ENCODE measurements around the gene TSPAN18.
A peak's percentile ranks its signal among the peaks of the same experiment; 100 is the strongest.

The TSPAN18 gene

DNA sequence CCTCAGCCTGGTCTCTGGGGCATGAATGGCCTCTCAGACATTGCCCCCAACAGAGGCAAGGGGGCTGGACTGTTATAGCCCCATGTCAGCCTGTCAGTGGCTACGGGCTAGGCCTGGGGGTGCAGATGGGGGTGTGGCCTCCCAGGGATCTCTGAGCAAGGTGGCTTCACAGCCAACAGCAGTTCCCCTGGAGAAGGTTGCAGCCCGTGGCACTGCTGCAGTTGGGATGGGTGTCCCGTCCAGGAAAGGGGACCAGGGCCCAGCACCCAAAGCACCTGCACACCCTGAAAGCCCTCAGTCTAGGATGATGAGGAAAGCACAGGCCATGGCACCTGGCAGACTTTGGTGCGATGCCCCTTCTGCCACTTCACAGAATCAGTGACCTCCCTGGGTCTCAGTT lies 122.7 kb downstream of the TSPAN18 start:
- Histone ChIP-seq H3K4me3 (ENCODE audit: insufficient read length, low read depth) (no peak overlapping the region), H3K4me1 (ENCODE audit: insufficient read depth, insufficient read length) (peaks cover 35% of the 10 kb centered on the region), H3K27me3 (ENCODE audit: insufficient read depth, insufficient read length) (no peaks in the 10 kb centered on the region), H3K9me3 (ENCODE audit: insufficient read depth, low read length) (peaks cover 13% of the 10 kb centered on the region; the same call in 1 of the 2 replicates), H3K9ac (ENCODE audit: insufficient read length, low read depth) (no peak overlapping the region), H3K36me3 (ENCODE audit: insufficient read depth, insufficient read length, low read length) (peaks cover 56% of the 10 kb centered on the region)
- TF ChIP-seq ZNF274 (IDR thresholded peaks at IDR 0.05; ENCODE audit: low read depth, low read length) (no peak), SUZ12 (IDR thresholded peaks at IDR 0.05; ENCODE audit: extremely low read depth, insufficient read depth, insufficient read length) (no peak), YY1 (IDR thresholded peaks at IDR 0.05; ENCODE audit: insufficient read depth, insufficient read length) (no peak)
- DNase-seq (ENCODE audit: low read depth, low spot score) = no peak

DNA sequence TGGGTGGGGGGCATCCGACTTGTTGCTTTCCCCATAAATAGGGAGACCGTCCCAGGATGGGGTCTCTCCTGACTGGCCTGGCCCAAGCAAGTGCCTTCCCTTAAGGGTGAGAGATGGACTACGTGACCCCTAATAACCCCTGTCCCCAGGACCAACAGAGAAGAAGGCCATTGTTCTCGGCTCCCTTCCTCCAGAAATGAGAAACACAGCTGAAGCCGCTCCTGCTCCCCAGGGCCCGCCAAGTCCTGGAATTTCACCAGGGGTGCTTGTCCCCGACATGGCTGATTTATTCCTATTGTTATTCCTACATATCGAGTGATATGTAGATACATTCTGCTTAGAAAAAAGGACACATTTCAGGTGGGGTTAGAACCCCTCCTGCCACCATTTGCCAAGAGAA lies 123.2 kb downstream of the TSPAN18 start:
- no peak for DNase-seq (ENCODE audit: low read depth, low spot score)
- Histone ChIP-seq H3K9me3 (ENCODE audit: insufficient read depth, low read length) (peaks cover 12% of the 10 kb centered on the region; the same call in 1 of the 2 replicates), H3K4me3 (ENCODE audit: insufficient read length, low read depth) (no peak overlapping the region), H3K9ac (ENCODE audit: insufficient read length, low read depth) (no peak overlapping the region), H3K36me3 (ENCODE audit: insufficient read depth, insufficient read length, low read length) (peaks cover 53% of the 10 kb centered on the region), H3K4me1 (ENCODE audit: insufficient read depth, insufficient read length) (peaks cover 37% of the 10 kb centered on the region), H3K27me3 (ENCODE audit: insufficient read depth, insufficient read length) (no peaks in the 10 kb centered on the region)
- TF ChIP-seq YY1 (IDR thresholded peaks at IDR 0.05; ENCODE audit: insufficient read depth, insufficient read length) (no peak), SUZ12 (IDR thresholded peaks at IDR 0.05; ENCODE audit: extremely low read depth, insufficient read depth, insufficient read length) (no peak), ZNF274 (IDR thresholded peaks at IDR 0.05; ENCODE audit: low read depth, low read length) (no peak)

DNA sequence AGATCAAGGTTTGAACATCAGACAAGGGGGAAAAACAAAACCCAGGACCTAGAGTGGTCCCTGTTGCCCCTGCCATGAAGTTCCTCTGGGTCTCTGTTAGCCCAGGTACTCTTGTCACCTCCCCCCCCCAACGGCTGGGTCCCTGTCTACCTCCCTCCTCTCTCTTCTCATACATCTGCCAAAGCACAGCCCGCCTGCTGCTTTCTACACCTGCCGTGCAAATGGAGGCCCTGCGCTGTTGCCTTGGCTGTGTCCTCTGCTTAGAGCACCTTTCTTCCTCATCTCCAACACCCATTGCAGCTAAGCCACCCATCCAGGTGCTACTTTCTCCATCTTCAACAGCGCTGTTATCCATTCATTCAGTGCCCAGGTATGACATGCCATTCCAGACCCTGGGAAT lies 124.7 kb downstream of the TSPAN18 start:
- no peak for TF ChIP-seq YY1 (IDR thresholded peaks at IDR 0.05; ENCODE audit: insufficient read depth, insufficient read length)
- TF ChIP-seq SUZ12 (IDR thresholded peaks at IDR 0.05; ENCODE audit: extremely low read depth, insufficient read depth, insufficient read length) = no peak
- no peak for TF ChIP-seq ZNF274 (IDR thresholded peaks at IDR 0.05; ENCODE audit: low read depth, low read length)
- DNase-seq (ENCODE audit: low read depth, low spot score) = no peak
- Histone ChIP-seq H3K9me3 (ENCODE audit: insufficient read depth, low read length) (peaks cover 10% of the 10 kb centered on the region; the same call in 1 of the 2 replicates), H3K36me3 (ENCODE audit: insufficient read depth, insufficient read length, low read length) (peaks cover 37% of the 10 kb centered on the region), H3K4me1 (ENCODE audit: insufficient read depth, insufficient read length) (peaks cover 43% of the 10 kb centered on the region), H3K4me3 (ENCODE audit: insufficient read length, low read depth) (no peak overlapping the region), H3K9ac (ENCODE audit: insufficient read length, low read depth) (no peak overlapping the region), H3K27me3 (ENCODE audit: insufficient read depth, insufficient read length) (no peaks in the 10 kb centered on the region)

DNA sequence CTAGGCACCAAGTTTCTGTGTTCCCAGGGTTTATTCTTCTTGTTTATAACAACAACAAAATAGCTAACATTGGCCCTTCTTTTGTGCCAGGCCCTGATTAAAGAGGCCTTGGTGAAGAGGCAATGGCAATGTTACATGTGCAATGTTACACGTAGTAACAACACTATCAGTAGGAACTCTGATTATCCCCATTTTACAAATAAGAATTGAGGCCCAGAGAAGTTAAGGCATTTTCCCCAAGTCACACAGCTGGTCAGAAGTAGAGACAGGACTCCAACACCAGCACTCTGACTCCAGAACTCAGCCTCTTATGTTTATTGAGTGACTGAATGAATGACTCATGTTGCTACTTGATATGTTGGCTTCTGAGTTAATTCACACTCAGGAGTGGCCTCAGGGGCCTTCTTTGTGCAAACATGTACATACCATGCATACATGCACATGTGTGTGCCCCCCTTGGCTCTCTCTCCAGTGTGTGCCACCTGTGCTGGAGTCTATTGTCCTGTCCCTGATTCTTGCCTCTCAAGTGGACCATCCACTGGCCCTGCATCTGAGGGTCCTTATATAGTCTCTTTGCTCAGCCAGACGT lies 125.5 kb downstream of the TSPAN18 start:
- Histone ChIP-seq H3K4me1 (ENCODE audit: insufficient read depth, insufficient read length) (peaks cover 47% of the 10 kb centered on the region), H3K9ac (ENCODE audit: insufficient read length, low read depth) (no peak overlapping the region), H3K27me3 (ENCODE audit: insufficient read depth, insufficient read length) (no peaks in the 10 kb centered on the region), H3K36me3 (ENCODE audit: insufficient read depth, insufficient read length, low read length) (peaks cover 33% of the 10 kb centered on the region), H3K4me3 (ENCODE audit: insufficient read length, low read depth) (no peak overlapping the region), H3K9me3 (ENCODE audit: insufficient read depth, low read length) (peaks cover 2% of the 10 kb centered on the region; the same call in 1 of the 2 replicates)
- no peak for DNase-seq (ENCODE audit: low read depth, low spot score)
- TF ChIP-seq YY1 (IDR thresholded peaks at IDR 0.05; ENCODE audit: insufficient read depth, insufficient read length) = no peak
- no peak for TF ChIP-seq ZNF274 (IDR thresholded peaks at IDR 0.05; ENCODE audit: low read depth, low read length)
- TF ChIP-seq SUZ12 (IDR thresholded peaks at IDR 0.05; ENCODE audit: extremely low read depth, insufficient read depth, insufficient read length) = no peak

DNA sequence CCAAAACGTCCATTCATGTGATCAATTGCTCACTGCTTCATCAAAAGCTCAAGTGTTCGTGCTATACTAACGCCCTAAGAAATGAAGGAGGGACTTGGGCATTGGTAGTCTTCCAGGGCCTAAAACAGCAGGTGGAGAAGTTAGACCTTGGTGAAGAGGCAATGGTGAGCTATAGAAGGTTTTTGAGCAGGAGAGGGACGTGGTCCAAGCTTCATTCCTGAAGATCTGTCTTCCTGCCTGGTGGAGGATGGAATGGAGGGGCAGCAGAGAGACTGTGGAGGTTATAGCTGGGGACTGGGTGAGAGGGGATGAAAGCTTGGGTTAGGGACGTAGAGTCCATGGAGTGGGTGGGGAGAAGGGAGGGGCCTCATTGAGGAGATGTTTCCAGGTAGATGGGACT lies 126.2 kb downstream of the TSPAN18 start:
- Histone ChIP-seq H3K9me3 (ENCODE audit: insufficient read depth, low read length) (no peaks in the 10 kb centered on the region), H3K4me1 (ENCODE audit: insufficient read depth, insufficient read length) (peaks cover 53% of the 10 kb centered on the region), H3K9ac (ENCODE audit: insufficient read length, low read depth) (no peak overlapping the region), H3K27me3 (ENCODE audit: insufficient read depth, insufficient read length) (no peaks in the 10 kb centered on the region), H3K4me3 (ENCODE audit: insufficient read length, low read depth) (no peak overlapping the region), H3K36me3 (ENCODE audit: insufficient read depth, insufficient read length, low read length) (peaks cover 40% of the 10 kb centered on the region)
- no peak for DNase-seq (ENCODE audit: low read depth, low spot score)
- no peak for TF ChIP-seq SUZ12 (IDR thresholded peaks at IDR 0.05; ENCODE audit: extremely low read depth, insufficient read depth, insufficient read length)
- no peak for TF ChIP-seq YY1 (IDR thresholded peaks at IDR 0.05; ENCODE audit: insufficient read depth, insufficient read length)
- TF ChIP-seq ZNF274 (IDR thresholded peaks at IDR 0.05; ENCODE audit: low read depth, low read length) = no peak

DNA sequence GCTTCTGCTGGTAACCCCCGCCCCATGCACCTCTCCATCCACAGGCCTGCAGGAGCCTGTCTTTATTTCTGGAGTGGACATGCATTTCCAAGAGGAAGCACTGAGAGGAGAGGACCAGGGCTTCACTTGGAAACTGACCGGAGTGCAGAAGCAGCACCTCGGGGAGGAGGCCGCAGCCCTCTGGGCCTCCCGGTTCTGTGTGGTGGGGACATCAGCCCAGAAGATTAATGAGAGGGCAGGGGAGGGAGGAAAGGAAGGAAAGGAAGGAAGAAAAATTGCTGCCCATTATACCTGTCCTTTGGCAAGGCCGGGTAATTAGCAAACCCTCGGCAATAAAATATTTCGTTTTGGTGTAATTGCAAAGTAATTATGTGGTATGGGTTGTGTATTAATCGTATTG lies 126.9 kb downstream of the TSPAN18 start:
- no peak for DNase-seq (ENCODE audit: low read depth, low spot score)
- H3K27me3 ChIP-seq (ENCODE audit: insufficient read depth, insufficient read length) = no peaks in the 10 kb centered on the region
- peak overlapping the region; percentile 18 for H3K9ac ChIP-seq (ENCODE audit: insufficient read length, low read depth)
- TF ChIP-seq SUZ12 (IDR thresholded peaks at IDR 0.05; ENCODE audit: extremely low read depth, insufficient read depth, insufficient read length) (no peak), ZNF274 (IDR thresholded peaks at IDR 0.05; ENCODE audit: low read depth, low read length) (no peak), YY1 (IDR thresholded peaks at IDR 0.05; ENCODE audit: insufficient read depth, insufficient read length) (no peak)
- H3K4me3 ChIP-seq (ENCODE audit: insufficient read length, low read depth) = no peak overlapping the region
- peaks cover 53% of the 10 kb centered on the region for H3K4me1 ChIP-seq (ENCODE audit: insufficient read depth, insufficient read length)
- H3K9me3 ChIP-seq (ENCODE audit: insufficient read depth, low read length) = no peaks in the 10 kb centered on the region
- H3K36me3 ChIP-seq (ENCODE audit: insufficient read depth, insufficient read length, low read length) = peaks cover 45% of the 10 kb centered on the region

DNA sequence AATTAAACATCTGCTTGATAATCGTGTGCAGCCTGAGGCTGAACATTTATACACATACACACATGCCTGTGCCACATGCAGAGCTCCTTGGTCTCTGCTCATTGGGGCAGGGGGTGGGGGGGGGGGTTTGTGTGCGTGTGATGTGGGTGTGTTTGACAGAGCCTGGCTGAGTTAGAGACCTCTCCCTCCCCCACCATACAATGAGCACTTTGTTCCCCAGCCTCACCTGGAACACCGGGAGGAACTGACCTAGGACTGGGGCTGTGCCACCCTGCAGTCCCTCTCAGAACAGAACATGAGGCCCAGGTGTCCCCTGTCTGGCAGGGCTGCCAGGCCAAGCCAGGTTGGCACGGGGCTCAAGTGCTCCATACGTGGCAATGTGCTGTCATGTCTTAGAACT lies 127.3 kb downstream of the TSPAN18 start:
- Histone ChIP-seq H3K4me1 (ENCODE audit: insufficient read depth, insufficient read length) (peaks cover 53% of the 10 kb centered on the region), H3K36me3 (ENCODE audit: insufficient read depth, insufficient read length, low read length) (peaks cover 41% of the 10 kb centered on the region), H3K9ac (ENCODE audit: insufficient read length, low read depth) (peak overlapping the region; percentile 54), H3K27me3 (ENCODE audit: insufficient read depth, insufficient read length) (no peaks in the 10 kb centered on the region), H3K4me3 (ENCODE audit: insufficient read length, low read depth) (no peak overlapping the region), H3K9me3 (ENCODE audit: insufficient read depth, low read length) (no peaks in the 10 kb centered on the region)
- TF ChIP-seq YY1 (IDR thresholded peaks at IDR 0.05; ENCODE audit: insufficient read depth, insufficient read length) (no peak), SUZ12 (IDR thresholded peaks at IDR 0.05; ENCODE audit: extremely low read depth, insufficient read depth, insufficient read length) (no peak), ZNF274 (IDR thresholded peaks at IDR 0.05; ENCODE audit: low read depth, low read length) (no peak)
- no peak for DNase-seq (ENCODE audit: low read depth, low spot score)
